ENCODE data around the gene GRIN3B. TPM values are rescaled to one million over a fixed set of nuclear protein-coding genes. Genes with fewer than 3 reads are reported as not detected.
A peak's percentile ranks its signal among the peaks of the same experiment; 100 is the strongest.

Gene GRIN3B
- total and polyA plus RNA-seq, 9 of the 15 experiments (the other 6 are each of a cell fraction or from before 2014, with no cell fraction given): 0.06 to 0.95 (median 0.19) TPM; not detected in 6

GRCh38 chr19:970695-971094 lies 29.5 kb upstream of the GRIN3B start (continued):
- TF ChIP-seq ZBTB43 (CRISPR knock-in tag; IDR thresholded peaks at IDR 0.05) (no peak), ZNF766 (CRISPR knock-in tag; conservative IDR thresholded peaks at IDR 0.05) (no peak), ZNF696 (CRISPR knock-in tag; conservative IDR thresholded peaks at IDR 0.05) (no peak), TAF15 (IDR thresholded peaks at IDR 0.05; ENCODE audit: low read depth, low read length) (no peak), CXXC5 (CRISPR knock-in tag; IDR thresholded peaks at IDR 0.05) (no peak), CCNT2 (IDR thresholded peaks at IDR 0.05; ENCODE audit: borderline replicate concordance, extremely low read depth, insufficient read length, low read depth, low read length) (no peak), SRSF1 (IDR thresholded peaks at IDR 0.05; ENCODE audit: low read depth, low read length) (no peak), RBM25 (IDR thresholded peaks at IDR 0.05; ENCODE audit: low read depth, low read length, severe bottlenecking) (no peak), CGGBP1 (CRISPR knock-in tag; IDR thresholded peaks at IDR 0.05) (no peak), KDM1A (IDR thresholded peaks at IDR 0.05) (0 out of 4 replicates have a peak, but pooled peaks of 1 of the 2 experiments have one; percentile 44), TRIM28 (IDR thresholded peaks at IDR 0.05) (peak; percentile 99), CREBBP (IDR thresholded peaks at IDR 0.05; ENCODE audit: low read depth, low read length) (no peak), MCM2 (IDR thresholded peaks at IDR 0.05; ENCODE audit: low read depth) (no peak), ZNF3 (CRISPR knock-in tag; IDR thresholded peaks at IDR 0.05) (no peak), SOX6 (IDR thresholded peaks at IDR 0.05) (no peak), WHSC1 (IDR thresholded peaks at IDR 0.05; ENCODE audit: low read length) (no peak), TRIM24 (IDR thresholded peaks at IDR 0.05) (peak; percentile 58 to 86; a peak in 3 of 4 replicates), TCF3 (CRISPR knock-in tag; IDR thresholded peaks at IDR 0.05) (no peak), HDAC2 (IDR thresholded peaks at IDR 0.05) (0 out of 2 replicates have a peak, but pooled peaks have one; percentile 33), ZNF347 (CRISPR knock-in tag; IDR thresholded peaks at IDR 0.05; ENCODE audit: low read depth) (no peak)
- TF ChIP-seq, protein P1, sequence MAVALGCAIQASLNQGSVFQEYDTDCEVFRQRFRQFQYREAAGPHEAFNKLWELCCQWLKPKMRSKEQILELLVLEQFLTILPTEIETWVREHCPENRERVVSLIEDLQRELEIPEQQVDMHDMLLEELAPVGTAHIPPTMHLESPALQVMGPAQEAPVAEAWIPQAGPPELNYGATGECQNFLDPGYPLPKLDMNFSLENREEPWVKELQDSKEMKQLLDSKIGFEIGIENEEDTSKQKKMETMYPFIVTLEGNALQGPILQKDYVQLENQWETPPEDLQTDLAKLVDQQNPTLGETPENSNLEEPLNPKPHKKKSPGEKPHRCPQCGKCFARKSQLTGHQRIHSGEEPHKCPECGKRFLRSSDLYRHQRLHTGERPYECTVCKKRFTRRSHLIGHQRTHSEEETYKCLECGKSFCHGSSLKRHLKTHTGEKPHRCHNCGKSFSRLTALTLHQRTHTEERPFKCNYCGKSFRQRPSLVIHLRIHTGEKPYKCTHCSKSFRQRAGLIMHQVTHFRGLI (CRISPR knock-in tag; IDR thresholded peaks at IDR 0.05): no peak
- TF ChIP-seq, protein P2, sequence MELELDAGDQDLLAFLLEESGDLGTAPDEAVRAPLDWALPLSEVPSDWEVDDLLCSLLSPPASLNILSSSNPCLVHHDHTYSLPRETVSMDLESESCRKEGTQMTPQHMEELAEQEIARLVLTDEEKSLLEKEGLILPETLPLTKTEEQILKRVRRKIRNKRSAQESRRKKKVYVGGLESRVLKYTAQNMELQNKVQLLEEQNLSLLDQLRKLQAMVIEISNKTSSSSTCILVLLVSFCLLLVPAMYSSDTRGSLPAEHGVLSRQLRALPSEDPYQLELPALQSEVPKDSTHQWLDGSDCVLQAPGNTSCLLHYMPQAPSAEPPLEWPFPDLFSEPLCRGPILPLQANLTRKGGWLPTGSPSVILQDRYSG (tag; conservative IDR thresholded peaks at IDR 0.05; ENCODE audit: low read depth): no peak
- TF ChIP-seq, protein P3, sequence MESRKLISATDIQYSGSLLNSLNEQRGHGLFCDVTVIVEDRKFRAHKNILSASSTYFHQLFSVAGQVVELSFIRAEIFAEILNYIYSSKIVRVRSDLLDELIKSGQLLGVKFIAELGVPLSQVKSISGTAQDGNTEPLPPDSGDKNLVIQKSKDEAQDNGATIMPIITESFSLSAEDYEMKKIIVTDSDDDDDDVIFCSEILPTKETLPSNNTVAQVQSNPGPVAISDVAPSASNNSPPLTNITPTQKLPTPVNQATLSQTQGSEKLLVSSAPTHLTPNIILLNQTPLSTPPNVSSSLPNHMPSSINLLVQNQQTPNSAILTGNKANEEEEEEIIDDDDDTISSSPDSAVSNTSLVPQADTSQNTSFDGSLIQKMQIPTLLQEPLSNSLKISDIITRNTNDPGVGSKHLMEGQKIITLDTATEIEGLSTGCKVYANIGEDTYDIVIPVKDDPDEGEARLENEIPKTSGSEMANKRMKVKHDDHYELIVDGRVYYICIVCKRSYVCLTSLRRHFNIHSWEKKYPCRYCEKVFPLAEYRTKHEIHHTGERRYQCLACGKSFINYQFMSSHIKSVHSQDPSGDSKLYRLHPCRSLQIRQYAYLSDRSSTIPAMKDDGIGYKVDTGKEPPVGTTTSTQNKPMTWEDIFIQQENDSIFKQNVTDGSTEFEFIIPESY (CRISPR knock-in tag; IDR thresholded peaks at IDR 0.05): peak; percentile 100

All from K562 (cell line).